GM13976 (cell line): Measurements from ENCODE around the gene KCNIP3.

ENCODE experiments used
- DNase-seq: peaks from one replicate; pipeline ENCODE4 v3.0.0; 2012; ENCODE audit warnings: low spot score
- in situ Hi-C: fragments of 300-500 bp; cut with MboI; formaldehyde crosslinking; loops from one replicate; pipeline ENCODE4 v1.12.0; 2022; ENCODE audit warnings: low sequenced_read_pairs, mixed read lengths, inconsistent platforms; ENCODE audit not compliant: unreplicated experiment
- TF ChIP-seq, protein P1 (sequence below): IDR thresholded peaks from 2 replicates; pipeline ENCODE4 v1.5.1; 2012; ENCODE audit warnings: borderline replicate concordance, mild to moderate bottlenecking; ENCODE audit not compliant: insufficient read depth; ENCODE audit errors: extremely low read depth, missing control alignments, control extremely low read depth

The KCNIP3 gene

DNA sequence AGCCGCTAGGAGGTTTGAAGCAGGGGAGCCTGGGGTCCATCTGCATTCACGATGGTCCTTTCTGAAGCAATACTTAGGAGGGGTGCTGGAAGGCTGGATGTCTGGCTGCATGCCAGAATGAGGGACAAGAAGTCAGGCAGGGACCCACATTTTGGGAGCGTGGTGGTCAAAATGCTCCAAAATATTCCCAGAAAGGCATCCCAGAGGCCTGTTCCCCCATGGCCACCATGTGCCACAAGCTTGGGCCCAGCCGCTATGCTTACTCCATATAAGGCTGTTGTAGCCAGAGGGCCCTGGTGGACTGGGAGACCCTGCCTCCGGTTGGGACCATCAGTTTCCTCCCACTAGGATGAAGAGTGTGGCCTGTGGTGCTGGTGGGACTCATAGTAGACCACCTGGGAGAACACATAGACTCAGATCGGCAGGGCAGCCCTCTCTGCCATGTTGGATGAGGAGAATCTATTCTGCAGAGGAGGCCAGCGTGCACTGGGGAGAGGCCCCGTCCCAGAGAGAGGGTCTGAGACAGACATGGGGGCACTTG, 26.5 kb upstream of the KCNIP3 start:
- TF ChIP-seq, protein P1, sequence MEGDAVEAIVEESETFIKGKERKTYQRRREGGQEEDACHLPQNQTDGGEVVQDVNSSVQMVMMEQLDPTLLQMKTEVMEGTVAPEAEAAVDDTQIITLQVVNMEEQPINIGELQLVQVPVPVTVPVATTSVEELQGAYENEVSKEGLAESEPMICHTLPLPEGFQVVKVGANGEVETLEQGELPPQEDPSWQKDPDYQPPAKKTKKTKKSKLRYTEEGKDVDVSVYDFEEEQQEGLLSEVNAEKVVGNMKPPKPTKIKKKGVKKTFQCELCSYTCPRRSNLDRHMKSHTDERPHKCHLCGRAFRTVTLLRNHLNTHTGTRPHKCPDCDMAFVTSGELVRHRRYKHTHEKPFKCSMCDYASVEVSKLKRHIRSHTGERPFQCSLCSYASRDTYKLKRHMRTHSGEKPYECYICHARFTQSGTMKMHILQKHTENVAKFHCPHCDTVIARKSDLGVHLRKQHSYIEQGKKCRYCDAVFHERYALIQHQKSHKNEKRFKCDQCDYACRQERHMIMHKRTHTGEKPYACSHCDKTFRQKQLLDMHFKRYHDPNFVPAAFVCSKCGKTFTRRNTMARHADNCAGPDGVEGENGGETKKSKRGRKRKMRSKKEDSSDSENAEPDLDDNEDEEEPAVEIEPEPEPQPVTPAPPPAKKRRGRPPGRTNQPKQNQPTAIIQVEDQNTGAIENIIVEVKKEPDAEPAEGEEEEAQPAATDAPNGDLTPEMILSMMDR, result no peak
- in situ Hi-C loops, result no loop called here
- no peak for DNase-seq

DNA sequence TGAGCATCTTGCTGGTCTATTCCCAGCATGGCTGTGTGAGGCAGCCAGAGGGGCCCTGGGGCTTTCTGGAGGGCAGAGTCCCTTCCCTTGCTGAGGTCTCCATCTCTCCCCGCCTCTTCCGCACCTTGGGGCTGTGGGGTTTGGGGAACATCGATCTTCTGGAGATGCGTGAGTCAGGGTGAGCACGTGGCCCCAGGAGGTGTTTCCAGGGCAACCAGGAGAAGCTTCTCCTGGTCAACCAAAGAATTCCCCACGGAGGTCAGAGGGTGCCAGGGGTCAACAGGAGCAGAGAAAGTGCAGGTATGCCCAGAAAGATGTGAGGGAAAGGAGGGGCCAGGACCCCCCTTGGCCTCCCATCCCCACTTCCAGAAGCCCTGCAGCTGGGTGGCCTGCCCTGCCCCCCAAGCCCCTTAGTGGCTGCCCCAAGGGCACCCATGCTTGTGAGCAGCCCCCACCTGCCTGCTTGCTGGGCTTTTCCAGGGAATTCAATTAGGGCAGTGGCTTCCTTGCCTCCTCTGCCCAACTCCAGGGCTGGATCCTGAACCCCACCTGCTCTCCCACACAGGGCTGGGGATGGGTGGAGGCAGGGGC, 25.7 kb upstream of the KCNIP3 start:
- in situ Hi-C loops, result no loop called here
- no peak for DNase-seq
- TF ChIP-seq, protein P1, result no peak

DNA sequence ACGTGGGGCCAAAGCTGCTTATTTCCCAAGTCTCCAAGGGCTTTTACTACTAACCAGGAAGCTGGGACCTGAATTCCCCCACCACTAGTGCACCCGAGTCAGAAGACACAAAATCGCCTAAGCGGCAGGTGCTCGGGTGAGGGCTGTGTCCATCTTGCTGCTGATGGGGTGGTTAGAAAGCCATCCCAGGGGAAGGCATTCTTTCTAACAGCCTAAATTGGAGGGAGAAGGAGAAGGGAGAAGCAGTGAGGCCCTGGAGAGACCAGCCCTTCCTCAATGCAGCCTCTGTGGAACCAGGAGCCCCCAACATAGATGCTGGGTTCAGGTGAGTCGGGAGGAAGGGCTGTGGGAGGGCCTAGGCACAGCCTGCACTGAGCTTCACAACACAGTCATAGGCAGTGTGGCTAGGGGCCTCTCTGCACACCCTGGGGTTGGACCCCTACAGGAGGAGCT, 24.8 kb upstream of the KCNIP3 start:
- in situ Hi-C loops, result no loop called here
- TF ChIP-seq, protein P1, result no peak
- DNase-seq, result no peak

DNA sequence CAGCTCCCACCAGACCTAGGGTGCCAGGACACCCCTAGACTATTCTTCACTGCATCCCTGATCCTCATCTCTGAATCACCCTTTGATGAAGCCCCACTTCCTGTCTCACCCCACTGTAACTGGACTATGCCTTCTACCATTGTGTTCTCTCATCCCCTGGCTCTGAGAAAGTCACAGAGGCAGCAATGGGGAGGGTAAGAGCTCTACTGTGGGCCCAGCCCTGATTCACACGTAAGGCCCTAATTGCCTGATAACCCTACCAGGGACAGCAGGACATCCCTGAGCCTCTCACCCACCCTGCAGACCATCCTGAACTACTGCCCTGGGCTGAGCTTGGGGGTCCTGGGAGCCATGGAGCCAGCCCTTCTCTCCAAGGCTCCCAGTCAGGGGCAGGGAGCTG, 24.4 kb upstream of the KCNIP3 start:
- in situ Hi-C loops, result no loop called here
- TF ChIP-seq, protein P1, result no peak
- no peak for DNase-seq

DNA sequence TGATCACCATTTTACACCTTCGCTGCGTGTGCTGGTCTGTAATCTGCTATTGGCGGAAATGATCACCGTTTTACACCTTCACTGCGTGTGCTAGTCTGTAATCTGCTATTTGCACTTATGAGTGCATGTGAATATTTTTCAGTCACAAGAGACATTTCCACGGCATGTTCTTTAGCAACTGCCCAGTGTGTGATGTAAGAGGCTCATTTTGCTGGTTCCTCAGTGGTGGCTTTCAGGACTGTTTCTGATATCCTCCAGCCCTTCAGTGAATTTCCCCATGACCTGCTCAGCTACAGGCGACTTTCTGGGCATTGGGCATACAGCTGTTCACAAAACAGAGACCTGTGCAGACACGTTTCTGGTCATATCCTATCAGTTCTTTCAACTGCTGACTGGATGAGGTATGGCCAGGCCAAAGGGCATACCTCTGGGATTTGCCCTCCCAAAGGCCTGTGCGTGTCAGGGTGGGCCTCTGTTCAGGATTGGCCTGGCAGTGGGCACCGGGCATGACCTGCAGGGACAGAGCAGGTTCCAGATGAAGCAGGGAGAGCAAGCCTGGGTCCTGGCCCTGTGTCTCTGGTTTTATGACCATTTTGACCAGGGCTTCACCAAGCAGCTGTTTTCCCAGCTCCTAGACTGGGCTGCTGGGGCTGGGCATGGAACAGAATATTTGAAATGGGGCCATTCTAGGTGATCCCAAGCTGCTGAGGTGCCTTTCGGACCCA, 23.4 kb upstream of the KCNIP3 start:
- TF ChIP-seq, protein P1, result no peak
- DNase-seq, result no peak
- in situ Hi-C loops, result no loop called here

DNA sequence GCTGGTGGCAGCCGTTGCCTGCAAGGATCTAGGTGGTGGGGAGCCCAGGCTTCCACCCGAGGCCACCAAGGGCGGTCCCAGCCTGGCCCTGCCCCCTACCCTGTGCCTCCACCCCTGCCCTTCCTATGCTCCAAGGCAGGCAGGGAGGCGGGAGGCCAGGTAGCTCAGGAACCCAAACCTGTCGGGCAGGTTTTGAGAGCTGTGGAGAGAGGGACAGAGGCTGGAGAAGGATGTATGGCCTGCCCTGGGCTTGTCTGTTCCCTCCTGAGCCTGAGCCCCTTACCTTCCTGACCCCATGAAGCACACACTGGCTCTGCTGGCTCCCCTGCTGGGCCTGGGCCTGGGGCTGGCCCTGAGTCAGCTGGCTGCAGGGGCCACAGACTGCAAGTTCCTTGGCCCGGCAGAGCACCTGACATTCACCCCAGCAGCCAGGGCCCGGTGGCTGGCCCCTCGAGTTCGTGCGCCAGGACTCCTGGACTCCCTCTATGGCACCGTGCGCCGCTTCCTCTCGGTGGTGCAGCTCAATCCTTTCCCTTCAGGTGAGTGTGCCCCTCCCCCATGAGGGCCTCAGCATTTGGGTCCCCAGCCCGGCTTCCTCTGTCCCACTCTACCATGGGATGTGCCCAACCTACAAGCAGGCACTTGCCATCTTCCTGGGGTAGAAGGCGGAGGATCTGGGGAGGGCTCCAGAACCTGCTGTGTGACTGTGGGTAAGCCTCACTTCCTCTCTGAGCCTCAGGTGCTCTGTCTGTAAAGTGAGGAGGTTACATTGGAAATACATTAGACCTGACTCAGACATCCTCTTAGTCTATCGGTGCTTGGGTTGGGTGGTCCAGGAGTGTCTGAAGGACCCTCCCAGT, 22.6 kb upstream of the KCNIP3 start, which contains the start of gene PROM2:
PROM2 (plus strand) TSS at position 159 of the 860 bp plus-strand sequence; CDS start at position 296, 137 bp downstream.
- no peak for DNase-seq
- in situ Hi-C loops, result no loop called here
- TF ChIP-seq, protein P1, result no peak
